ENCODE measurements around the gene MRPL12. TPM values are rescaled to one million over a fixed set of nuclear protein-coding genes. Genes with fewer than 3 reads are reported as not detected.

Gene MRPL12
- total RNA-seq, 1 experiment from 2014 or later = 140 TPM

DNA sequence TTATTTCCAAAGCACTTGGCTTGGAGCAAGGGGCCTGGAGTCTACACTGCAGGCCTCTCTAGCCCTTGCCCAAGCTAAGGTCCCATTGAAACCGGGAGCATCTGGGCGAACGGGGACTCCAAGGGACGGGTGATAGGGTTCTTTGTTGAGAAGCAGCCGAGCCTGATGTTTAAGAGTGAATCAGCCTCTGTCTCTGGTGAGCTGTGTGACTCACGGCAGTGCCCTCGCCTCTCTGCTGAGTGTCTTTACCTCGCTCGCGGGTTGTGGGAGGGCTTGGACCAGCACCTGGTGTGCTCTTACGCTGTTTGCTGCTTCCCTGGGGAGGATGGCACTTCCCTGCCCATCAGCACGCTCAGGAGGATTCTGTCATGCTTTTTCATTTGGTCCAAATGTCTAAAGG is 18.1 kb upstream of the MRPL12 start:
- H3K23me2 ChIP-seq (ENCODE audit: insufficient read length, low read depth, low read length, poor library complexity, severe bottlenecking) = peaks cover 10% of the 10 kb centered on the region
- H3T11ph ChIP-seq (ENCODE audit: low read length) = no peak overlapping the region
- TF ChIP-seq, protein P1, sequence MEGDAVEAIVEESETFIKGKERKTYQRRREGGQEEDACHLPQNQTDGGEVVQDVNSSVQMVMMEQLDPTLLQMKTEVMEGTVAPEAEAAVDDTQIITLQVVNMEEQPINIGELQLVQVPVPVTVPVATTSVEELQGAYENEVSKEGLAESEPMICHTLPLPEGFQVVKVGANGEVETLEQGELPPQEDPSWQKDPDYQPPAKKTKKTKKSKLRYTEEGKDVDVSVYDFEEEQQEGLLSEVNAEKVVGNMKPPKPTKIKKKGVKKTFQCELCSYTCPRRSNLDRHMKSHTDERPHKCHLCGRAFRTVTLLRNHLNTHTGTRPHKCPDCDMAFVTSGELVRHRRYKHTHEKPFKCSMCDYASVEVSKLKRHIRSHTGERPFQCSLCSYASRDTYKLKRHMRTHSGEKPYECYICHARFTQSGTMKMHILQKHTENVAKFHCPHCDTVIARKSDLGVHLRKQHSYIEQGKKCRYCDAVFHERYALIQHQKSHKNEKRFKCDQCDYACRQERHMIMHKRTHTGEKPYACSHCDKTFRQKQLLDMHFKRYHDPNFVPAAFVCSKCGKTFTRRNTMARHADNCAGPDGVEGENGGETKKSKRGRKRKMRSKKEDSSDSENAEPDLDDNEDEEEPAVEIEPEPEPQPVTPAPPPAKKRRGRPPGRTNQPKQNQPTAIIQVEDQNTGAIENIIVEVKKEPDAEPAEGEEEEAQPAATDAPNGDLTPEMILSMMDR (conservative IDR thresholded peaks at IDR 0.05) = no peak
- no peak overlapping the region for H2BK5ac ChIP-seq (ENCODE audit: insufficient read length, low read length)
- H3K18ac ChIP-seq (ENCODE audit: insufficient read length, low read depth, low read length) = no peak overlapping the region
- DNase-seq = no peak
- no peak overlapping the region for H3K27ac ChIP-seq (ENCODE audit: insufficient read length, low read depth, low read length)
- H4K91ac ChIP-seq (ENCODE audit: insufficient read length, low read depth, low read length) = no peak overlapping the region
- no peak overlapping the region for H3K56ac ChIP-seq (ENCODE audit: insufficient read length, low read depth, low read length)
- H2BK15ac ChIP-seq (ENCODE audit: low read depth, low read length) = no peak overlapping the region
- H3K23ac ChIP-seq (ENCODE audit: insufficient read length, low read depth, low read length) = no peak overlapping the region
- peak overlapping the region; percentile 3 for H3K9ac ChIP-seq (ENCODE audit: extremely low read depth, insufficient read length, low read length)
- Mint-ChIP-seq H3K9me3 (no peaks in the 10 kb centered on the region), H3K27ac (peak overlapping the region in 1 of 3 experiments; percentile 87; a peak in 1 of 7 replicates), H3K27me3 (ENCODE audit: low read depth) (no peaks in the 10 kb centered on the region), H3K4me3 (peak overlapping the region; percentile 86 to 89), H3K36me3 (ENCODE audit: insufficient read depth in 1 of 3, low read depth in 3 of 3) (peaks cover 28 to 55% (median 51%) of the 10 kb centered on the region in 3 experiments), H3K4me1 (peaks cover 14 to 20% of the 10 kb centered on the region in 2 experiments)
- H3K9me3 ChIP-seq (ENCODE audit: control insufficient read depth, low read depth, low read length) = no peaks in the 10 kb centered on the region
- H3K14ac ChIP-seq (ENCODE audit: insufficient read depth, low read length) = no peak overlapping the region; the same call in 1 of the 2 replicates
- no peak overlapping the region for H3K4ac ChIP-seq (ENCODE audit: low read depth, low read length)
- no peaks in the 10 kb centered on the region for H3K4me1 ChIP-seq (ENCODE audit: insufficient read depth, low read length)
- no CpG with 5 or more reads among the region's 12 CpGs for WGBS (ENCODE audit: extremely low coverage, insufficient read length, low lambda C conversion rate)
- no peak overlapping the region for H2BK120ac ChIP-seq (ENCODE audit: low read depth, low read length, poor library complexity, severe bottlenecking)
- H3K27me3 ChIP-seq (ENCODE audit: insufficient read depth, low read length) = no peaks in the 10 kb centered on the region
- H4K8ac ChIP-seq (replicated peaks; ENCODE audit: insufficient read length, low read depth, low read length) = no peak overlapping the region
- H4K20me1 ChIP-seq (ENCODE audit: control insufficient read depth, insufficient read depth, insufficient read length) = no peaks in the 10 kb centered on the region
- peaks cover 11% of the 10 kb centered on the region; the same call in 1 of the 2 replicates for H3K79me2 ChIP-seq (ENCODE audit: insufficient read depth, low read length)
- peak overlapping the region; percentile 92 for H3K4me2 ChIP-seq (ENCODE audit: insufficient read depth, insufficient read length, low read length)
- H4K5ac ChIP-seq (ENCODE audit: insufficient read length, low read depth, low read length) = no peak overlapping the region
- no peak overlapping the region for H2BK20ac ChIP-seq (ENCODE audit: low read depth, low read length, poor library complexity, severe bottlenecking)
- no peak overlapping the region for H2AK5ac ChIP-seq (ENCODE audit: insufficient read length, low read length)
- peaks cover 8% of the 10 kb centered on the region for H3K79me1 ChIP-seq (ENCODE audit: insufficient read depth, low read depth, low read length, poor library complexity, severe bottlenecking)
- H2AFZ ChIP-seq (ENCODE audit: low read length) = no peak overlapping the region
- H2BK12ac ChIP-seq (ENCODE audit: insufficient read length, low read depth, low read length) = no peak overlapping the region

Data from H9 (cell line).